ENCODE results near the gene SYCP2. TPM values are rescaled to one million over a fixed set of nuclear protein-coding genes. Genes with fewer than 3 reads are reported as not detected.

Gene SYCP2
- total RNA-seq, 2 donors from 2014 or later: 1.4 to 4.4 TPM

DNA sequence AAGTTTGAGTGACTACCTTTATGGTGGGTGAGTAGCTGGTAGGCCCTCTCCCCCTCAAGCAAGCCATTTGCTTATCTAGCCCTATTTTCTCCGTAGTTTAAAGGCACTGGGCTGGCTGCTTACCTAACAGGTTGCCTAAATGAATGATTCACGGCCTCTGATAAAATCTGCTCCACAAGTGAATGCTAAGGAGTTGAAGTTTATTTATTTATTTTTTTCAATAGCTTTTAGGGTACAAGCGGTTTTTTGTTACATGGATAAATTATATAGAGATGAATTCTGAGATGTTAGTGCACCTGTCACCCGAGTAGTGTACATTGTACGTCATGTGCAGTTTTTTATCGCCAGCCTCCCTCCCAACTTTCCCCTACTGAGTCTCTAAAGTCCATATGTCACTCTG lies 16.5 kb upstream of the SYCP2 start:
- Mint-ChIP-seq H3K27me3 (no peaks in the 10 kb centered on the region), H3K4me3 (no peak overlapping the region), H3K4me1 (ENCODE audit: low read depth in 2 of 2) (peaks cover 8 to 11% of the 10 kb centered on the region in 2 donors), H3K36me3 (no peaks in the 10 kb centered on the region), H3K27ac (no peak overlapping the region), H3K9me3 (no peaks in the 10 kb centered on the region)
- DNase-seq (ENCODE audit: low spot score) (no peak), ATAC-seq (no peak)

DNA sequence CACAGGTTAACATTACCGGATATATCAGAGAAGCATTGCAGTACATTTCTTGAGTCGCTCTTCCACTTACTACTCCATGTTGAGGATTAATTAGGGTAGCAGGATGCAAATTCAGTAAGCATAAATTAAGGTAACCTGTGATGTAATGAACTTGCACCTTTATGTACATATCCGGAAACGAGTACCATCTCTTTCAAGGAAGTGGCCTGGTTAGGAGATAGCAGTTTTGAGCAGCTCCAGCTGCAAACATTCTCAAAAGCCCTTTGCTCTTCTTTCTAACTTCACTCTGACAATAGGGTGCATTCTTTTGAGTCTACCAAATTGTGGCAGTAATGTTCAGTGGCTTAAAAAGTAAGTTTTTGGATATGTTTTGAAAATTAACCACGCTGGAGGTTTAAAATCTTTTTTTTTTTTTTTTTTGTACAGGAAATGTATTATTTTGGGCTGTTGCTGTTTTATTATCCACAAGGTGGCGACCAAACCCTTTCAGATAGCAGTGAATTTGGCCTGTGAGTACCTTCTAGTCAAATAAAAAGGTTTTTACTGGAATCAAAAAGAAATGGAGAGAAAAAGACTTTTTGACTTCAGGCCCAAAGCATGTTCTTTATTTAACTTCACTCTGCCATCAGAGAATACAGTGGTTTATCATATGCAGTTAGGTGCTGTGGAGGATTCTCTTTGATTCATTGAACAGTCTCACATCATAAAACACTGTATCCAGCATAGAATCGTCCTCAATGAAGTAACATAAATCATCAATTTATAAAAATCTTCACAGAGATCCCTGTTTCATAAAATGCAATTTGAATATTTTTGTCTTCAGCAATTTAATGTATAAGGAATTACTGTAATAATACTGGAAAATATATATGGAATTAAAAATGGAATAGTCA lies 15.6 kb upstream of the SYCP2 start:
- peak overlapping the region; percentile 58 for H3K4me3 Mint-ChIP-seq
- peaks cover 8 to 11% of the 10 kb centered on the region in 2 donors for H3K4me1 Mint-ChIP-seq (ENCODE audit: low read depth in 2 of 2)
- ATAC-seq (peak in 1 of 2 donors; percentile 64), DNase-seq (ENCODE audit: low spot score) (no peak)
- H3K9me3 Mint-ChIP-seq: no peaks in the 10 kb centered on the region
- H3K36me3 Mint-ChIP-seq: peaks cover 8% of the 10 kb centered on the region
- H3K27ac Mint-ChIP-seq: peak overlapping the region; percentile 78 to 91
- H3K27me3 Mint-ChIP-seq: no peaks in the 10 kb centered on the region

DNA sequence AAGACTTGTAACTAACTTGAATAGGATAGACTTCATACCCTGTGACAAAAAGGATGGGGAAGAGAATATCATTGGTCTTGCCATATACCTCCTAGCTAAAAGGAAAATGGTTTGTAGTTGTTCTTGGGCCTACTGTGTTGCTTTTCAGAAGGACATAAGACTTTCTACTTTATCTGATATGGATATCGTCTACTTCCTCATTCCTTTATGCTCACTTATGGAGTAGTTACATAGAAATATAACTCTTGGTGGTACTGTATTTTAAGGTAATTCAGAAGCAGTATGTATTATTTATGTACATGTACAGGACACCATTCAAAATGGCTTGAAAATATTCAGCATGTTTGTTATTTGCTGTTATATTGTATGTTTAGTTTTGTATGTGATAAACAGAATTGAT lies 14.8 kb upstream of the SYCP2 start:
- H3K4me3 Mint-ChIP-seq: no peak overlapping the region

DNA sequence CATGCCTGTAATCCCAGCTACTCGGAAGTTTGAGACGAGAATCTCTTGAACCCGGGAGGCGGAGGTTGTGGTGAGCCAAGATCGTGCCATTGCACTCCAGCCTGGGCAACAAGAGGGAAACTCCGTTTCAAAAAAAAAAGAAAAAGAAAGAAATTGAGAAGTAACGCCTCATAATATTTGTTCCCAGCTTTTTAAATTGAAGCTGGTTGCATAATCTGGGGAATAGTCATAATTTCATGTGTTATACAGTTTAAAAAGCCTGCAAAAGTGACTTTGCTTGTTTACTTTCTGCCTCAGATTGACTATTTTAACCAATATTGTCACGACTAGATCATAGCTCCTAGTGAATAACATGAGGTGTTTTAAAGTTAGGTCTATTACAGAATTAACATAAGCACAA lies 13.9 kb upstream of the SYCP2 start:
- no peaks in the 10 kb centered on the region for H3K27me3 Mint-ChIP-seq
- DNase-seq (ENCODE audit: low spot score): no peak
- no peak for ATAC-seq
- peaks cover 8% of the 10 kb centered on the region for H3K36me3 Mint-ChIP-seq
- H3K27ac Mint-ChIP-seq: no peak overlapping the region
- H3K9me3 Mint-ChIP-seq: no peaks in the 10 kb centered on the region
- H3K4me1 Mint-ChIP-seq (ENCODE audit: low read depth in 2 of 2): peaks cover 8 to 11% of the 10 kb centered on the region in 2 donors
- H3K4me3 Mint-ChIP-seq: no peak overlapping the region

More for the DNA sequence above, 14.8 kb upstream of the SYCP2 start:
- no peaks in the 10 kb centered on the region for H3K9me3 Mint-ChIP-seq
- no peaks in the 10 kb centered on the region for H3K27me3 Mint-ChIP-seq
- no peak for DNase-seq (ENCODE audit: low spot score)
- no peak for ATAC-seq
- peaks cover 8 to 11% of the 10 kb centered on the region in 2 donors for H3K4me1 Mint-ChIP-seq (ENCODE audit: low read depth in 2 of 2)
- H3K27ac Mint-ChIP-seq: peak overlapping the region; percentile 78 to 91
- H3K36me3 Mint-ChIP-seq: peaks cover 8% of the 10 kb centered on the region

DNA sequence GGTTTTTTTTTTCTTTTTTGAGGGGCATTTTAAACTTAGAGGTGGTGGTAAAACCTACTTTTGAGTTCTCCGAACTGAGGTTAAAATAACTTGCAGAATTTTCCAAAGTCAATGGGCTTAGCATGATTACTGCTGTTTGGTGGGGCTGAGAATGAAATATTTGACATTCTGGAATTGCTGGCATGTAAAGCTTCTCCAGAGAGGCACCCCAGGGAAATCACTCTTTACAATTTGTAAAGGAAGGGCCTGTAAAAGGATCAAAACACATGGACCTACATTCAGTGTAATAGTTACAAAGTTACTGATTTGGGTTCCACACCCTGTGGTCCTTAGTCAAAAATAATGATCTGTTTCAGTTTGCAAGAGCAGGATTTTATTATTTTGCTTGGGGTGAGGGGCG lies 12.3 kb upstream of the SYCP2 start:
- no peak for ATAC-seq
- Mint-ChIP-seq H3K9me3 (no peaks in the 10 kb centered on the region), H3K4me3 (no peak overlapping the region), H3K27ac (no peak overlapping the region), H3K4me1 (ENCODE audit: low read depth in 2 of 2) (peaks cover 17 to 21% of the 10 kb centered on the region in 2 donors), H3K27me3 (no peaks in the 10 kb centered on the region), H3K36me3 (peaks cover 8% of the 10 kb centered on the region)
- no peak for DNase-seq (ENCODE audit: low spot score)

DNA sequence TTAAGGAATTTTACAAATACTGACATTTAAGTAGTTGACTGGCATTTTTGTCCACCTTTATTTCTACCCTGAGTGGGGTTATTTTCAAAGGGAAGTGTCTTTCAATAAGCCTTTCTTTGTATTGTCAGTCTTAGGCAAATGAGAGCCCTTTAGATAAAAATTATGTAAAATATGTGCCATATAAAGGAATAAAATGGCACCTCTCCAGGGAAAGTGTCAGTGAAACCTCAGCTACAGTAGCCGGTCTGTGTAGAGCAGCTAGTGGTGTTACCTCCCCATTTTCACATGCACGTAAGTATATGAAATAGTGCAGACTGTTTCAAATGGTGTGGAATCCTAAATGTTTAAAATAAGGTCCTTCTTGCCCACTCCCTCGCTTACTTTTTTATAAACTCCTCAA lies 11.7 kb upstream of the SYCP2 start:
- ATAC-seq (no peak), DNase-seq (ENCODE audit: low spot score) (no peak)
- peaks cover 8% of the 10 kb centered on the region for H3K36me3 Mint-ChIP-seq
- H3K9me3 Mint-ChIP-seq: no peaks in the 10 kb centered on the region
- H3K4me1 Mint-ChIP-seq (ENCODE audit: low read depth in 2 of 2): peaks cover 20 to 21% of the 10 kb centered on the region in 2 donors
- H3K27me3 Mint-ChIP-seq: no peaks in the 10 kb centered on the region
- no peak overlapping the region for H3K4me3 Mint-ChIP-seq
- H3K27ac Mint-ChIP-seq: no peak overlapping the region

DNA sequence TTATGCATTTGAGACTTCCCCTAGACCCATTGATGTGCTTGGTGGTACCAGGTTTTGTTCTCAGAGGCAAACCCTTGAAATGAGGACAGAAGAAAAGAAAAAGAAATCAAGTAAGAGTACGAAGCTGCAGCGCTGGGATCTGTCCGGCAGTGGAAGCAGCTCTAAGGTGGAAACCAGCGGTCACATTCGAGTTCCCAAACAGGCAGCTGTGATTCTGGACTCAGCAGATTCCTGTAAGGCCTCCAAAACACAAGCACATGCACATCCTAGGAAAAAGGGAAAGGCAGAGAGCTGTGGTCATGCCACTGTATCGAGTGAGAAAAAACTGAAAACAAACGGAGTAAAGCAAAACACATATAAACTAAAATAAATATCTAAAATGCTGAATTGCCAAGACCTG lies 11.3 kb upstream of the SYCP2 start:
- Mint-ChIP-seq H3K9me3 (no peaks in the 10 kb centered on the region), H3K4me1 (ENCODE audit: low read depth in 2 of 2) (peaks cover 20 to 21% of the 10 kb centered on the region in 2 donors), H3K4me3 (no peak overlapping the region), H3K27me3 (no peaks in the 10 kb centered on the region), H3K27ac (no peak overlapping the region), H3K36me3 (peaks cover 8% of the 10 kb centered on the region)
- ATAC-seq (no peak), DNase-seq (ENCODE audit: low spot score) (no peak)

DNA sequence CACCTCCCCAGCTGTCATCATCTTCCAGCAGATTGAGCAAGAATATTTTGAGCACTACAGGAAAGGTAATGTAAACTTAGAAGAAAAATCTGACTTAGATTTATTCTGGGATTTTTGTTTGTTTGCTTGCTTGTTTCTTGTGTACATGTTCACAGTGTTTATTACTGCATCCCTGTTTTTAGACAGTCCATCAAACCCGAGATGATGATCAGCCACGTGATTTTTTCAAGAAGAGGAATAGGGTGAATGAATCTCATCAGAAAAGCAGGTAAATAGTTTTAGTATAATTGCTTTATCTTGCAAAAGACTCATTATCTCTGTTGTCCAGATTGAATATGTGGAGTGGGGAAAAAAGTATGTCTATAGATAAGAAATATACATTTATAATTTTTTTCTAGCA lies 8.8 kb upstream of the SYCP2 start:
- Mint-ChIP-seq H3K36me3 (peaks cover 8% of the 10 kb centered on the region), H3K27ac (peak overlapping the region in 1 of 2 donors; percentile 96), H3K4me1 (ENCODE audit: low read depth in 2 of 2) (peaks cover 23 to 24% of the 10 kb centered on the region in 2 donors), H3K9me3 (no peaks in the 10 kb centered on the region), H3K27me3 (no peaks in the 10 kb centered on the region), H3K4me3 (no peak overlapping the region)
- ATAC-seq (no peak), DNase-seq (ENCODE audit: low spot score) (no peak)

DNA sequence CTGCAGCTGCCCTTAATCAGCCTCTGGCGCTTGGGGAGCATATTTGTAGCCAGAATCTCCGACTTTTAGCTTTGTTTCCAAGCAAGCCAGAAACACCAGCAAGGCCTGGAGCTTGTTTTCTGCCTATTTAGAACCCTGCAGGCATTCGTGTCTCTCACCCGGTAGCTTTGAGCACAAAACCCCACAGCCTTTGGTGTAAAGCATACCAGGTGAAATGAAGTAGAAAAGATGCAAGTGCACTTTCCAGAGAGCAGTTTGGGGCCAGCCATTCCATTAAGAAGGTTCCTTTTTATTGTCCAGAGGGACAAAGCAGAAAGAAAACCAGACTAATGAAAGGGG lies 7.5 kb upstream of the SYCP2 start:
- no peak for ATAC-seq
- Mint-ChIP-seq H3K4me1 (ENCODE audit: low read depth in 2 of 2) (peaks cover 27 to 29% of the 10 kb centered on the region in 2 donors), H3K9me3 (no peaks in the 10 kb centered on the region), H3K36me3 (peaks cover 8% of the 10 kb centered on the region), H3K27me3 (no peaks in the 10 kb centered on the region), H3K4me3 (peak overlapping the region; percentile 100), H3K27ac (peak overlapping the region; percentile 95 to 96)
- no peak for DNase-seq (ENCODE audit: low spot score)

DNA sequence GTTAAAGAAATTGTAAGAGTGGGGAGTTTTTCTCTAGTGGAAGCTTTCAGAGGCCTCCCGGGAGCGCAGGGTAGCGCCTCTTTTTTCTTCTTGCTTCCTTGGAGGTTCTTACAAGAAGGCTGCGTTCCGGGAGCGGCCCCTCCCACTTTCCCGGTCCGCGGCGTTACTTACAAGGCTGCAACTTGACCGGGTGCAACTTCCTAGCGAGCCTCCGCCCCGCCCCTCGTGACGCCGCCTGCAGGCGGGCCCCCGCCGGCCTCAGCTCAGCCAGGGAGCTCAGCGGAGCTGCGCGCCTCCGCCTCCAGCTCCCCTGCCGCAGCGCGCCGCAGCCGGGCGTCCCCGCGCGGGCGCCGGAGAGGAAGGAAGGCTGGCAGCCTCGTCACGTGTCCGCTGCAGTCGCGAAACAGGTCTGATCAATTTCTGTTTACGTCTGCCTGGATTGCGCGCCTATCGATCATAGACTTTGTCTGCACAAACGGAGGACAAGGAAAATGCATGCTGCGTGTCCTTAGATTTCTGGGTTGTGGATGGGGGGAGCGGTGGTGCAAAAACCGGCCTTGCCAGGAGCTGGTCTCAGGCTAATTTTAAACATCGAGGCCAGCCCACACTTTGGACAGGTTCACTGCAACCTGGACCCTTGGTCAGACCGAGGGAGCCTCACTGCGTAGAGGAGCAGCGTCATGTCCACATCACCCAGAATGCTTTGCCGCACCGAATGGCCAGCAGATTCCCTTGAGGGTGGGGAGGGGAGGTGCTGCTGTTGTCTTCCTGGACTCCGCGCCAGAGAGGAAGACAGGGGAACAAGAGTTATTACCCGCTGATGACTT lies 6.9 kb upstream of the SYCP2 start, which contains the start of the genes FAM217B and PPP1R3D:
Gene FAM217B (plus strand): TSS at position 261 of the 827 bp plus-strand sequence. CDS start 3,555 bp downstream, outside the sequence.
Gene PPP1R3D (minus strand): TSS at position 177 of the 827 bp plus-strand sequence. CDS start 374 bp downstream, outside the sequence.
- Mint-ChIP-seq H3K27me3 (no peaks in the 10 kb centered on the region), H3K4me1 (ENCODE audit: low read depth in 2 of 2) (peaks cover 27 to 29% of the 10 kb centered on the region in 2 donors), H3K36me3 (peaks cover 8% of the 10 kb centered on the region), H3K9me3 (no peaks in the 10 kb centered on the region), H3K4me3 (peak within 1 kb of the TSS; percentile 100), H3K27ac (peak within 1 kb of the TSS; percentile 95 to 96)
- ATAC-seq: peak; percentile 98 to 99
- peak; percentile 98 for DNase-seq (ENCODE audit: low spot score)

DNA sequence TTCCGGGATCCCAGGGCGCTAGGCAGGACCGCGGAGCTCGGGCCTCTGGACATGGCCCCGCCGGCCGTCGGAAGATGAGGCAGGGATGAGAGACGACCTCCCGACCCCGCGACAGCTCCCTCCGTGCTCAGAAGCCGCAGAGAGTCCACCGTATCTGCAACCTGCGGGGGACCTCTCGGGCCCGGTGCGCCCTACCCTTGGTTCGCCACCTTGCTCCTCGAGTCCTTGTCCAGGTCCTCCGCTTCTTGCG lies 6.4 kb upstream of the SYCP2 start:
- no peak for DNase-seq (ENCODE audit: low spot score)
- ATAC-seq: peak; percentile 47 to 49

DNA sequence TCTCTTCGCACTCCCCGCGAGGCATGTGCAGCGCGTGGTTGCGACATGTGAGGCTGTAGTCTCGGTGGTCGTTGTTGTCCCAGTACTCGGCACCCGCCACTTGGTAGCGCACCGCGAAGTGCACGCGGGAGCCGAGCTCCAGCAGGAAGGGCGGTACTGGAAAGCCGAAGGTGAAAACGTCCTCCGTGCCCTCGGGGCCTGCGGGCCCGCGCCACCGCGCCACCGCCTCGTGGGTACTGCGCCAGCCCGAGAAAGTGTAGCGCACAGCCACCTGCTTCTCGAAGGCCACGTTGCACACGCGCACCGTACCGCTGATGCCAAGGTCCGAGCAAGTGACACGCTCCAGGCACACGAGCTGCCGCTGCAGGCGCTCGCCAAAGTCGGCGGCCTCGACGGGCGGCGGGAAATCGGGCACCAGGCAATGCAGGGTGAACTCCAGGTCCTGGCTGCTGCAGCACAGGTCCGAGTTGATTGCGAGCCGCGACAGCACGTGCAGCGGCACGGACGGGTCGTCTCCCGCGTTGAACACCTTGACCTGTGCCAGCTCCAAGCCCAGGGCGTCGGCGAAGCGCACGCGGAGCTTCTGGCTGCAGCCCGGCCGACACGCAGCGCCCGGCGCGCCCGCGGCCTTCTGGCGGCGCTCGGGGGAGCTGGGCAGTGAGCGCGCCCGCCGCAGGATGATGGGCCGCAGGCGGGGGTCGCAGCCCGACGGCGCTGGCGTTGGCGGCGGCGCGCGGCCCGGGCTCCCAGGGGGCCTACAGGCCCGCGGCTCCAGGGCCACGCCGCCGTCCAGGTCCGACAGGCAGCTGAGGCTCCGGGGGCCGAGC lies 5.8 kb upstream of the SYCP2 start:
- ATAC-seq: no peak
- no peak for DNase-seq (ENCODE audit: low spot score)
- H3K27ac Mint-ChIP-seq: peak overlapping the region; percentile 74 to 96
- H3K36me3 Mint-ChIP-seq: peaks cover 2% of the 10 kb centered on the region
- peaks cover 27 to 29% of the 10 kb centered on the region in 2 donors for H3K4me1 Mint-ChIP-seq (ENCODE audit: low read depth in 2 of 2)
- no peaks in the 10 kb centered on the region for H3K9me3 Mint-ChIP-seq
- H3K4me3 Mint-ChIP-seq: peak overlapping the region; percentile 100
- H3K27me3 Mint-ChIP-seq: no peaks in the 10 kb centered on the region

More for the DNA sequence above, 6.4 kb upstream of the SYCP2 start:
- Mint-ChIP-seq H3K36me3 (peaks cover 7% of the 10 kb centered on the region), H3K27me3 (no peaks in the 10 kb centered on the region), H3K27ac (peak overlapping the region; percentile 95 to 96), H3K4me1 (ENCODE audit: low read depth in 2 of 2) (peaks cover 27 to 29% of the 10 kb centered on the region in 2 donors), H3K9me3 (no peaks in the 10 kb centered on the region), H3K4me3 (peak overlapping the region; percentile 100)

DNA sequence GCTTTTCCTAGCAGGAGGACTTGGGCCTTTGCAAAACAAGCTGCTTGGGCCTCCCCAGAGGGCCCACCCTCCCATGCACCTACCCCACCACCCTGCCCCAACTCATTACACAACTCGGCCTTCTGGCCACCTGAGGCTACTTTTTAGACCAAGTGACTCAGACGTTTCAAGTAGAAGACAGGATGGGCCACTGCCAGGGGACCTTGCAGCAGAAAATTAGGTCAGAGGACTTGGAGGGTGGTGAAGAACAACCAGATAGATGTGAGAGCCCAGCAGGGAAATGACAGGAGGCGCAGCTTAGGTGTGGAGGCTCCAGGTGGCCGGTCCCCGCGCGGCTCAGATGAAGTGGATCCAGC lies 5.2 kb upstream of the SYCP2 start:
- DNase-seq (ENCODE audit: low spot score) (no peak), ATAC-seq (no peak)
- no peaks in the 10 kb centered on the region for H3K9me3 Mint-ChIP-seq
- H3K4me3 Mint-ChIP-seq: peak overlapping the region; percentile 88
- H3K27me3 Mint-ChIP-seq: no peaks in the 10 kb centered on the region
- H3K27ac Mint-ChIP-seq: peak overlapping the region; percentile 74 to 86
- H3K4me1 Mint-ChIP-seq (ENCODE audit: low read depth in 2 of 2): peaks cover 27 to 29% of the 10 kb centered on the region in 2 donors
- H3K36me3 Mint-ChIP-seq: no peaks in the 10 kb centered on the region
